ENCODE results near the gene SETD2.
"Not testable (repeated sequence)": the region's sequence is repeated elsewhere in the genome, so short reads cannot be mapped to it uniquely, and the experiment has no call there.

The SETD2 gene

GRCh38 chr3:47164007-47164881, at the start of gene SETD2:
Gene SETD2, minus strand, starts transcription at chr3:47164113. Its CDS starts 189 bp downstream, at chr3:47163924.
- DNase-seq = peak; percentile 92

GRCh38 chr3:47210863-47211405, 47.0 kb upstream of the SETD2 start:
- DNase-seq = no peak

GRCh38 chr3:47206022-47206421, 42.1 kb upstream of the SETD2 start:
- not testable (repeated sequence) for DNase-seq

- DNase-seq = no peak
Observed at GRCh38 chr3:47204875-47205274, 41.0 kb upstream of the SETD2 start.

- no peak for DNase-seq
Observed at GRCh38 chr3:47202542-47202941, 38.6 kb upstream of the SETD2 start.

GRCh38 chr3:47197287-47197686, 33.4 kb upstream of the SETD2 start:
- DNase-seq = no peak

- no peak for DNase-seq
Observed at GRCh38 chr3:47194994-47195393, 31.1 kb upstream of the SETD2 start.

- DNase-seq = peak; percentile 45
Observed at GRCh38 chr3:47193871-47194859, 30.3 kb upstream of the SETD2 start.

- no peak for DNase-seq
Observed at GRCh38 chr3:47186285-47186684, 22.4 kb upstream of the SETD2 start.

- not testable (repeated sequence) for DNase-seq
Observed at GRCh38 chr3:47181685-47182084, 17.8 kb upstream of the SETD2 start.

- not testable (repeated sequence) for DNase-seq
Observed at GRCh38 chr3:47180011-47180410, 16.1 kb upstream of the SETD2 start.

- DNase-seq = no peak
Observed at GRCh38 chr3:47176582-47176981, 12.7 kb upstream of the SETD2 start.

GRCh38 chr3:47163169-47164006, 525 bp downstream of the SETD2 start:
- DNase-seq = peak; percentile 13

GRCh38 chr3:47162697-47163168, 1.2 kb downstream of the SETD2 start:
- DNase-seq = no peak

- no peak for DNase-seq
Observed at GRCh38 chr3:47161983-47162696, 1.8 kb downstream of the SETD2 start.

GRCh38 chr3:47159820-47160219, 4.1 kb downstream of the SETD2 start:
- no peak for DNase-seq

GRCh38 chr3:47158208-47158607, 5.7 kb downstream of the SETD2 start:
- no peak for DNase-seq

GRCh38 chr3:47156396-47156795, 7.5 kb downstream of the SETD2 start:
- no peak for DNase-seq

GRCh38 chr3:47152578-47152977, 11.3 kb downstream of the SETD2 start:
- no peak for DNase-seq

GRCh38 chr3:47151836-47152235, 12.1 kb downstream of the SETD2 start:
- DNase-seq = no peak

- no peak for DNase-seq
Observed at GRCh38 chr3:47149339-47149933, 14.5 kb downstream of the SETD2 start.
